IPS-NIHi11 (cell line): ENCODE data around the gene S100A5.
"Not testable (repeated sequence)": the region's sequence is repeated elsewhere in the genome, so short reads cannot be mapped to it uniquely, and the experiment has no call there.

Experiments used
- DNase-seq: peaks from one replicate; pipeline ENCODE4 v3.0.0; 2012; ENCODE audit warnings: mixed read lengths, low spot score

The S100A5 gene

DNA sequence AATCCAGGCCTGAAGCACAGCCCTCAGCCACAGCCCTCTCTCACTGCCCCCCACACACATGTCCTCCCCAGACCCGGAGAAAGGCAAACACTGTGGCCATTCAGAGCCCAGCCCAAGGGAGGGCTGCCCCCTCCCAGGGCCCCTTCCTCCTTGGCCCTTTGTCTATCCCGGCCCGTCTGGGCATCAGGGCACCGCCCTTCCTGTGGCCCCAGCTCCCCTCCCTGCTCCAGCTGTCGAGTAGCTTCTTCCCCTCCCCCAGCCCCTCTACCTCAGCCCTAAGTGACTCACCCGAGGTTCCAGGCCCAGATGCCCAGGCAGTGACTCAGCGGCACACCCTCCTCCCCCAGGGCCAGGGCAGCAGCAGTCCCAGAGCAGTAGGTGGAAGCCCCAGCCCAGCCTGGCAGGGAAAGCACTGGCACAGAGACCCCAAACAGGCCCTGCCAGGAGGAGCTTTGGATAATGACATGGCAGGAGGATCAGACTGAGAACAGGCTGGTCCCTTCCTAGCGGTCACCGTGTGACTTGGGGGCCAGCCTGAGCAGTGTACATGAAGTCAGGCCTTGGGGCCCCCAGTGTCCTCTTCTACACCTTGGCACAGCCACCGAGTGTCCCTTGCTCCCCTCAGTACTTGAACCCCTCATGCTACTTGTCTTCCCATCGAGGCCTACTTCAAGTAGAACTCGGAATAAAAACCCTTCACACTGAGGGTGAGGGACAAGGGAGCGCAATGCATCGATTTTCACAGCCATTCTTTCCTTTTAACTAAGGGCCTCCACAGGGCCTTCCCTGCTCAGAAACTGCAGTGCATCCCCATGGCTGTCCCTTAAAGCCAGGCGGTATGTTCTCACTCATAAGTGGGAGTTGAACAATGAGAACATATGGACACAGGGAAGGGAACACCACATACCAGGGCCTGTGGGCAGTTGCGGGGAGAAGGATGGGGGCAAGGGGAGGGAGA is 26.0 kb upstream of the S100A5 start:
- peak; percentile 86 for DNase-seq

DNA sequence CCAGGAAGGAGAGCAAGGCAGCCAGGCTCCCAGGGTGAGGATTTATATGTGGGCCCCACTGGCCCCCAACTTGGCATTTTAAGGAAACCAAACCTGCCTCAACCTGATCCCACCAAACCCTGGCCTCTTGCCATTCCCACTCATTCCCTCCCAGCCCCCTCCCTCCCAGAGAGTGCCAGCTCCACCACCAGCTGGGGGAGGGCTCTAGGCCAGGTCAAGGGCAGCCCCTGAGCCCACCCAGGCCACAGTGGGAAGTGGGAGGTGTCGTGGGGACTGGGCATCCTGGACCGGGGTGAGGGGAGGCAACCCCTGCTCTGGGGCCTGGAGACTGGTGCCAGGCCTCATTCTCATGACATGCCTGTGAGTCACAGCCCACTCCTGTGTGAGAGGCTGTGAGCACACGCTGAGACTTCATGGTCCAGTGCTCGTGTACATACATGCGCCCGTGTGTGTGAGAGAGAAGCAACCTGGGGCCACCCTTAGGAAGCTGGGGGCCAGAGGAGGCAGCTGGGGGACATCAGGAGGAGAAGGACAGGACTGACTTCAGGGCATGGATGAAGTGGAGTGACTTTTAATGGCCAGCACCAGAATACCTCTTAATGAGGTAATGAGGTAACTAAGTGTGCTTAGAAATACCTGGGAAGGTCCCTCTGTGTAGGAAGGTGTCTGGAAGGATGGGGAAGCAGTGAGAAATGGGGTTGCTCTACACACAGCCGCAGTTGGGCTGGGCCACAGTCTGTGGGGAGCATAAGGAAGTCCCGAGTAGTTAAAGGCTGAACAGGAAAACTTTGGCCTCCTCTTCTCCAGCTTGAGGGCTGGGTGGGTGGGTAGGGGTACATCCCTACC is 25.0 kb upstream of the S100A5 start, which contains the start of gene S100A2:
S100A2 (minus strand) TSS at position 316 of the 846 bp plus-strand sequence. CDS start 1,967 bp downstream, outside the sequence.
- peak; percentile 39 for DNase-seq

DNA sequence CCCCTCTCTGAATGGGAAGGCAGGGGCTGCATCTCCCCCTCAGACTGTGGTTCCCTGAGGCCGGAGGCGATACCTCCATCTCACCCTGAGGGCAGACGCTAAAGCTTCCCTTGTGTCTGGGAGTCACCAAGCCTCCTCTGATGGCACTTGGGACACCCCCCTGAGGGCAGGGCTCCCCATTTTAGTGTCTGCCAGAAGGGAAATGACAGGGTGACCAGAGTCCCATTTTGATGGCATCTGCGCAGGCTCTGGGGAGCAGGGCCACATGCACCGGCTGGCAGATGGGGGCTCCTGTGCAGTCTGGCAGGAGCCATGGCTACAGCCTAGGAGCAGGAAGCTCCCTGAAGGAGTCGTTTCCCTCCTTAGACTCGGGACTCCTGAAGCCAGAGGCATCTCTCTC is 23.3 kb upstream of the S100A5 start:
- no peak for DNase-seq

DNA sequence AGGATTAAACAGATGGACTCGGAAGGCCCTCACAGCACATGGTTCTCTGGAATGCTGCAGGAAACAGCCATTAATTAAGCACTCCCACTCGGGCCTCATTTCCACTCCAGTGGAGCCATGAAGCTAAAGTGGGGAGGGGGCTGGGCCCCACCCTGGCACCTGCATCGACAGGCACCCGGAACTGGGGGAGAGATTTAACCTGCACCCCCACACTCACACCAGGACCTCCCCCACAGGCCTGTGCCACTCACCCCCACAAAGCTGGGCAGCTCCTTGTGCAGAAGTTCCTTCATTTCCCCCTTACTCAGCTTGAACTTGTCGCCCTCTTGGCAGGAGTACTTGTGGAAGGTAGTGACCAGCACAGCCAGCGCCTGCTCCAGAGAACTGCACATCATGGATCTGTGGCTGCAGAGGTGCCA is 22.8 kb upstream of the S100A5 start:
- DNase-seq: no peak

DNA sequence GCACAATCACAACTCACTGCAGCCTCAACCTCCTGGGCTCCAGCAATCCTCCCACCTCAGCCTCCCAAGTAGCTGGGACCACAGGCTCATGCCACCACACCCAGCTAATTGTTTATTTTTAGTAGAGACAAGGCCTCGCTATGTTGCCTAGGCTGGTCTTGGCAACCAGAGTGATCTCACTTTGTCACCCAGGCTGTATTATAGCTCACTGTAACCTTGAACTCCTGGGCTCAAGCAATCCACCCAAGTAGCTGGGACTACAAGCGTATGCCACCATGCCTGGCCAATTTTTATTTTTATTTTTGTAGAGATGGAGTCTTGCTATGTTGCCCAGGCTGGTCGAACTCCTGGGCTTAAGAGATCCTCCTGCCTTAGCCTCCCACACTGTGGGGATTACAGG is 21.3 kb upstream of the S100A5 start:
- not testable (repeated sequence) for DNase-seq

DNA sequence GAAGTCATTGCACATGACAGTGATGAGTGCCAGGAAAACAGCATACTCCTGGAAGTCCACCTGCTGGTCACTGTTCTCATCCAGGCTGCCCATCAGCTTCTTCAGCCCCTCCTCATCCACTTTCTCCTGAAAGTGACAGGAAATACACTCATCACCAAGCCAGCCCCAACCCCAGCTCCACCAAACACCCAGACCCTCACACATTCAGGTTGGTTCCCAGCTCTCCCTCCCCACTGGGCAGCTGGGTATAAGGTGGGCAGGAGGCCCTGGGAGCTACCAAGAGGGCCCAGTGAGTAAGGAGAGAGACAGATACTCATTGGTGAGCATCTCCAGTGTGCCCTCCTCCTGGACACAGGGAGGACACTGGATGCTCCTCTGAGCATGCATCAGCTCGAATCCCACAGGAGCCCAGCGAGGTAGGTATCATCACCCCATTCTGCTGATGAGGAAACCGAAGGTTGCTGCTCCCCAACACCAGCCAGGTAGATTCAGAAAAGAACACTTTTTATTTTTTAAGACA is 20.8 kb upstream of the S100A5 start:
- no peak for DNase-seq

DNA sequence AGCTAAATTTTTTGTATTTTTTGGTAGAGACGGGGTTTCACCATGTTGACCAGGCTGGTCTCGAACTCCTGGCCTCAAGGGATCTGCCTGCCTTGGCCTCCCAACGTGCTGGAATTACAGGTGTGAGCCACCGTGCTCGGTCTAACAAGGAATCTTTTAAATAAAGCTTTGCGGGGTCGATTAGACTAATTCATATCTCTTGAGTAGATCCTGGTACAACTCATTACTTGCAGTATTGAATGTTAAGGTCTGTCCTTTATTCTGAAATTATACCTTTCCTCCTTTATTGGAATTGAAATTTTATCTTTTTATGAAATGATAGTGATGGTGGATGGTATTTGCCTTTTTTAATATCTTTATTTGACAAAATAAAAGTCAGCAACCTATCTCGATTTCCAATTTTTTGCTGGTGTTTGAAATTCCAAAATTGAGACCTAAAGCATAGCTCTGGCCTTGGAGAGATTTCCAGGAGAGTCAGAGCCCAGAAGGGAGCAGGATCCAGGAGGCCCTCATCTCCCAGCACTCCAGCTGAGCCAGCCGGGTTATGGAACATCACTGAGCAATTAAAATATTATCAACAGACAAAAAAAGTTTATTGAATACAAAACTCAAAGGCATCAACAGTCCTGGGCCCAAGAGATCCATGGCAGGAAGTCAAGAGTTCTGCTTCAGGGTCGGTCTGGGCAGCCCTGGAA is 20.2 kb upstream of the S100A5 start:
- no peak for DNase-seq

DNA sequence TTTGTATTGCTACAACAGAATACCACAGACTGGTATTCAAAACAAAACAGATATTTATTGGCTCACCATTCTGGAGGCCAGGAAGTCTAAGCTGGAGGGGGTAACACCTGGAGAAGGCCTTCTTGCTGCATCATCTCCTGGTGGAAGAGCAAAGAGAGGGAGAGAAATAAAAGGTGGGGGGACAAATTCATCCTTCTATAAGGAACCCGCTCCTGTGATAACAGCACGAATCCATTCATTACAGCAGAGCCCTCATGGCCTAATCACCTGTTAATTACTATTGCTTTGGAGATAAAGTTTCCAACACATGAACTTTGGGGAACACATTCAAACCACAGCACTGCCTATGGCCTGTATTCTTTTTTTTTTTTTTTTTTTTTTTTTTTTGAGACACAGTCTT is 19.5 kb upstream of the S100A5 start:
- no peak for DNase-seq

DNA sequence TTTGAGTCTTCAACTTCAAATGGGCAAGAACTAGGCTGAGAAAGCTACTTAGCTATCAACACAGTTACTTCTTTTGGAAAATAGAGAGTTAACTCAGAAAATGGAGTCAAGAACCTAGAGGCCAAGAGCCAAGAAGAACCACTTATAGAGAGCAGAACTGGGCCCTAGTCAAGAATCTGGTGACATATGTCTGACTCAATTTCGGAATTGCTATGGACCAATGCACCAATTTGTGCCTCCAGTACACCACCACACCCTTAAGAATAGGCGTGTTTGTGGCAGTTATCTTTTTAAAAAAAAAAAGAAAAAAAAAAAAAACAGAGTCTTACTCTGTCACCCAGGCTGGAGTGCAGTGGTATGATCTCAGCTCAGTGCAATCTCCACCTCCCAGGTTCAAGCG is 17.1 kb upstream of the S100A5 start:
- no peak for DNase-seq

DNA sequence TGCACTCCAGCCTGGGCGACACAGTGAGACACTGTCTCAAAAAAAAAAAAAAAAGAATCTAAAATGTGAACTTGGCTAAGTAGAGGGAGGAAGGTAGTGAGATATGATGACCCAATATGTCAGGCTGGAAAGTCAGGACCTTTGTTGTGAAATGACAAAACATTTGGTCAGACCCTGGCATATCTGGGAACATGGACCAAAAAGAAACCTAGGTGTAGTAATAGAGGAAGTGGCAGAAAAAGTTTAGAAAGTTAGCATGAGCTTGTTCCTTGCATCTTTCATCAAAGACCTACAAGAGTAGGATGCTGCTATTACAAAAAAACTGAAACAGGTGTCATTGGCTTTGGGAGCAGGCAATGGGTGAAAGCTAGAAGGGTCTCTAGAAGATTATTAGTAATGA is 15.6 kb upstream of the S100A5 start:
- no peak for DNase-seq

DNA sequence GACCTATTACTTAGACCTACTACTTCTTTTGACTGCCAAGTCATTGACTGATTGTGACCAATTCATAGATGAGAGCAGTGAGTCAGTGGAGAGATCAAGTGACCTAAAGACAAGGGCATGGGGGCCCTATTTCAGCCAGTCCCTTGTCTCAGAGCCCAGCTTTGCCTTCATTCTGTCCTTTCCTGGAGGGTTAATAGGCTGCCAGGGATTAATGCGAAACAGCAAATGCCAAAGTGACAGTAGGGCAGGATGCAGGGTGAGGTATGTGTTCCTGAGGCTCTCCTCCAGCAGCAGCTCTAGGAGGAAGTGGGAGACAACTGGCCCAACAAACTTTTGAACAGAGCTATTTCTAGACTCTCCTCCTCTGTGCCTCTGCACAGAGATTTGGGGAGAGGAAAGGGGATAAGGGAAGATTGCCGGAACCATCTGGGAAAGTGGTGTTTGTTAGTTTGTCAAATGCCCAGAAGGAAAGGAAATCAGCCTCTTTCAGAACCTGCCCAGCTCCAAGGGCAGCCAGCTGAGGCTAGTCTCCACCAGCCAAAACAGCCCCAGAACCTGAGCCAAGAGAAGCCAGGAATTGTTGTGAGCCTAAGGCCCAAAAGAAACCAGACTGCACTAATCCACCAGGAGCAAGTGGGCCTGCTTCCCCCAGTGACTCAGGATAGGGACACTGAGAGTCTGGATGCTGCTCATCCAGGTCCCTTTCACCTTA is 13.3 kb upstream of the S100A5 start:
- DNase-seq: no peak

DNA sequence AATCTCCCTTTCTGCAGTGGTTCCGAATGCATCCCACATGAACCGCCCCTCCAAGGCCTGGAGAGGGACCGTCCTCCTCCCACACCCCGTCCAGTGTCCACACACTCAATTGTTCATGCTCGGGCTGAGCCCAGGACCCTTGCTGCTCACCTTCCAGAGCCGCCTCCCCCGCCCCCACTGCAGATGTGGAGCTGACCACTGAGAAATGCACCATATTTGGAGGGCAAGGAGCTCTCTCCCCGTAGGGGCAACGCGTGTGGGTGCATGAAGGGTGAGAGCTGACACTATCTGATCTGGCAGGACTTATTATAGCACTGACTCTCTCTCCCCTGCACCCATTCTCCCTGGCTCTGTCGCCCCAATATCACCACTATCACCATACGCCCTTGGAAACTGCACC is 12.4 kb upstream of the S100A5 start:
- DNase-seq: no peak

DNA sequence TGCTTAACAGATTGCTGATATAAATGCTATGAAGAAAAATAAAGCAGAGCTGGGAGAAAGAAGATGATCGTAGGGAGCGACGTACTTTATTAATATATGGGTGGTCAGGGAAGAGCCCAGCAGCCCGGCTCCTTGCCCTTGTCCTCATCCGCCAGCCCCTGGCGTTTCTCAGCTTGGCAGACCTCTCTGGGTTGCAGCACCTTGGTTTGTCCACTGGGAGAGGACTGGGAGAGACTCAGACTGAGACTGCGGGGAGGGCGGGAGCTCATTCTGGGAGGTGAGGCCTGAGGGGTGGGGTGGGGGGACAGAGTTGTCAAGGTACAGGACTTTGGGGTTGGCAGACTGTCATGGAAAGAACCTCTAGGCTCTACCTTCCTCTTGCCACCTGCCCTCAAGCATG is 11.6 kb upstream of the S100A5 start:
- DNase-seq: no peak

DNA sequence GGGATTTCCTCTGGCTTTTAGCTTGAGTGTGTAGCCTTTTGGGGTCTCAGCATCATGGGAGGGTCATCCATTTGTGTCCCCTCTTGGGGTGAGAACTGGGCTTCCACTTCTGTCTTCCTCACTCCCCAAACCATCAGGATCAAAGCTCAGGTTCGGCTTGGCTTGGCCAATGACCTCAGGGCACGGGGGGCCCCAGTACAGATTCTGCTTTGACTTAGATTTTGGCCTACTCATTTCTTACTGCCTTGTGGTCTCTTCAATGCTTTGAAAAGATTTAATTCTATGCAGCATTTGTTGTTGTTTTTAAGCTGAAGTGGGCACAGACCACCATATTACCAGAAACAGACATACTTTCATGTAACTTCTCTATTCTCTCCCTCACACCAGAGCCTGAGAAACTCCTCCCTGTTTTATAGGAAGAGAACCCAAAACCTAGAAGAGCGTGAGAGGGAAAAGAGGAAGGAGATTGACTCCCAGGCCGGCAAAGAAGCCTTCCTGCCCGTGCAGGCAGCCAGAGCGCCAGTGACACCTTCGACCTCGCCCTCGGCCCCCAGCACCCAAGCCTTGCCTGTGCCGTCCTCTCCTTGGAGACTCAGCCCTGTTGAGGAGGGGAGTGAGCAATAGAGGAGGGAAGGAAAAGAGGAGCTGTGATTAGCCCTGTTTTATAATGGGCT is 10.2 kb upstream of the S100A5 start:
- DNase-seq: no peak

DNA sequence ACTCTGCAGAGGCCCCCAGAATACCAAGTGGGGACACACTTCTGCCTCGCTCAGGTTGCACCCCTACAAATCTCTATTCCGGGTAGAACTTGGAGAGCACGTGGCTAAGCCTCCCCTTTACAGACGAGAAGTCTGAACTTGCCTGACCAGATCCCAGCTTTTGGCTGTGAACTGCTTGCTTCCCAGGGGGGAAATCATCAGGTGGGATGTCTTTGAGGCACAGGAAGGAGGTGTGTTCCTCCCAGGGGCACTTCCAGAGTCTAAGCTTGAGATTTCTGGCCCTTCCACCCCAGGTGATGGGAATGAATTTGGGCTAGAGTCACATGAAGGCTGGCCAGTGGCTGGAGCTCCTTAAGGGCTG is 9.6 kb upstream of the S100A5 start:
- DNase-seq: no peak

DNA sequence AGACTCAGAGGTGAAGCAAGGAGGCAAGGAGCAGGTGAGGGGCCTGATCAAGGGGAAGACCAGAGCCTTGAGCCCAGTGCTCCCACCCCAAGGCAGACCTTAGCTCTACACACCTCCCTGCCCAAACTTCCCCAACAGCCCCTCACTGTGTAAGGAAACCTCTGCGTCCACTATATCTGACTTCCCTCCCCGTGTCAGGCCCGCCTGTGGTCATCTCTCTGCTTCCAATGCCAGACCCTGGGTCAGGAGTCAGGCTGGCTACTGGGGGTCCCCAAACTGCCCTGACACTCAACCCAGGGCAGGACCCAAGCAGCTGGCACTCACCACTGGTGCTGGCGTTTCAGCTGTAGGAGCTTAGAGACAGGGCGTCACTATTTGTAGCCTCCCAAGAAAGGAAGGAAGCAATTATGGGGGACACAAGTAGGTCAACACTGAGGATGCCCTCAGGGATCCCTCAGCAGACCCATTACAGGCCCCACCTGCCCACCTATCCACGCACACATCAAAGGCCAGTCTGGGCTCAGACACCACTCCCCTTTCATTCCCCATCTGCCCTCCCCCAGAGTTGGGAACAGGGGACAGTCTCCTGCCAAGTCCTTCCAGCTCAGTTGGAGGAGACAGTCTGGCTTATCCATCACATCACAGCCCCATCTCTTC is 9.1 kb upstream of the S100A5 start:
- no peak for DNase-seq

DNA sequence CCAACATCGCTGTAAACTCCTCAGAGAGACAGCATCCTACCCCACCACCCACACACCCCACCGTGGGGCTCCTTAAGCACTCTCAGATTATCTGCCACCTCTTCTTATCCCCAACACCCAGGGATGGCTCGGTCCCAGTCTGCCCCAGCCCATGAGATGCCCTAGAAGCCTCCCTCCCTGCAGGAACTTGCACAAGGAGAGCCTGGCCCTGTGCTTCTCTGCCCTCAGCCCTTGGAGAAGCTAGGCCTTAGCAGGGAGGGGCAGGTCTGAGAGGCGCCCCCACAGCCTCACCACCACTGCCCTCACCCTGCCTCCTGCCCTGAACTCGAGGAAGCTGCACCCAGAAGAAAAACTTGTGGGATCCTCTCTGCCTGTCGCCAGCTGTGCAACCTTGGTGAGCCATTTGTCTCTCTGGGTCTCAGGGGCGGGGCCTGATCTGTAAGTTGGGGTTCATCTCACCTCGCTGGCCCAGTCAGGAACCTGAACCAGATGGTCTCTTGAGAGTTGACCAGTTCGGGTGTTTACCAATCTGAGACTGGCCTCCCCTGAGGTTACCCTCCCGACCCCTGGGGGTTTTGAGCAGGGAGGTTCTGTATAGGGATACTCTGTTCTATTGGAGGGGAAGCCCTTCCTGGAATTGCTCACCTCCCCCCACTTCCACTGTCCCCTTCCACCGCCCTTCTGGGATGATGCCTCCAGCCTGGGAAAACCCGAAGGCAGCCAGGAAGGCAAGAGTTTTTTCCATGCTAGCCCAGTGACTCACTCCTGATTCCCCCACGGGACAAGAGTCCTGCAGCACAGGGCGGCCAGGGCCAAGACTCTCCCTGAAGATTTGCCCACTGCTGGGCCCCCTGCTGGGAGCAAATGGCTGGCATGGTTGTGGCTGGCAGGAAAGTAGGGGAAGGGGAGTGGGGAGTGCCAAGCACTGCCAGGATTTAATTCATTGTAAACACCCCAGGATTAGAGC is 8.3 kb upstream of the S100A5 start, which contains the start of gene S100A3:
S100A3 (minus strand) TSS at position 537 of the 967 bp plus-strand sequence. CDS start 773 bp downstream, outside the sequence.
- no peak for DNase-seq

DNA sequence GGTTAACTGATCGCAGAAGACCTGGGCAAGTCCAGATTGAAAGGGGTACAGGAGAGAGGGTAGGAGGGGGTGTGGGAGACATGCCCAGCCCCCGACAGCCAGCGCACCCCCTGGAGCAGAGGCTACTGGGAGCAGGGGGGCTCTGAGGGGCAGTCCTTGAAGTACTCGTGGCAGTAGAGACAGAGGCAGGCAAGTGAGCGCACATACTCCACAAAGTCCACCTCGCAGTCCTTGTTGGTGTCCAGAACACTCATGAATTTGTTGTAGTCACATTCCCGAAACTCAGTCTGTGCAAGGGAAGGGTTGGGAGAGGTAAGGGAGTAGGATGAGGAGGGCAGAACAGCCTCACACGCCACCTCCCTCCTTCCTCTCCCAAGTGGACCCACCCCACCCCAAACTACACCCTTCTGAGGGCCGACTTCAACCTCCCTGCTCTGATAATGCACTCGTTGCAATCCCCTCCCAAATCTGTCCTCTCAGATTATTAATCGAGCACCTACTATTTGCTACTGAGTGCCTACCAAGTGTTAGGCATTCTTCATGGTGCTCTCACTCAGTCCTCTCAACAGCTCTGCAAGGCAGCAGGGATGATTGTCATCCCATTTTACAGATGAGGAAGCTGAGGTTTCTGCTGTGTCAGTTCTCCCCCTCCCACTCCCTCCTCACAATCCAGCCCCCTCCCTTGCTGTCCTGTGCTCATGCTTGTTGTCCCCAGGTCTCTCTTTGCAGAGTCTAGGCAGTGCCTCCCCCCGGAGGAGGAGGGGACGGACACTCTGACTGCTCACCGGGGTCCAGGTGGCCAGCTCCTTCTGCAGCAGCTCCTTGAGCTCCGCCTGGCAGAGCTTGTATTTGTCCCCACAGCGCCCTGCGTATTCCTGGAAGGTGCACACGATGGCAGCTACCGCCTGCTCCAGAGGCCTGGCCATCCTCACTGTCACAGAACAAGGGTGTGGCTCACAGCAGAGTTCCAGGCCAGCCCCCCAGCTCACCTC is 7.1 kb upstream of the S100A5 start:
- DNase-seq: no peak
